Lower leg skin (tissue), 3 donors: ENCODE results near the gene POU6F2.

Source experiments
- CTCF ChIP-seq, 3 donors: fragments of 450-650 bp; IDR thresholded peaks; one replicate each; pipeline ENCODE4 v1.5.1; 2016; ENCODE audit warnings: antibody characterized with exemption in 3 of 3, mild to moderate bottlenecking in 3 of 3, moderate library complexity in 2 of 3
- POLR2A ChIP-seq, 2 donors: fragments of 450-650 bp; IDR thresholded peaks; one replicate each; pipeline ENCODE4 v1.6.1; 2016 to 2017; ENCODE audit warnings: antibody characterized with exemption in 2 of 2, mild to moderate bottlenecking in 1 of 2, moderate library complexity in 1 of 2

- TF ChIP-seq CTCF (IDR thresholded peaks at IDR 0.05) (no peak), POLR2A (IDR thresholded peaks at IDR 0.05) (no peak)
Measured at GRCh38 chr7:39357648-39358047, 379.9 kb downstream of the POU6F2 start.
